Mammary epithelial cell (primary cell): ENCODE data around the gene PDCD11.

ENCODE experiments used
- EZH2 ChIP-seq: IDR thresholded peaks from 2 replicates; pipeline ENCODE4 v1.6.1; 2012; ENCODE audit warnings: low read length, inconsistent platforms, borderline replicate concordance
- TF ChIP-seq, protein P1 (sequence below), 2 donors: IDR thresholded peaks in 1 of 2; conservative IDR thresholded peaks in 1 of 2; 2 replicates each; pipeline ENCODE4 v1.5.1; 2011 to 2012; ENCODE audit warnings: inconsistent platforms in 2 of 2, low read length in 2 of 2, mild to moderate bottlenecking in 2 of 2, control low read depth in 1 of 2, low read depth in 1 of 2; ENCODE audit not compliant: insufficient read depth in 1 of 2; ENCODE audit errors: extremely low read depth in 1 of 2

- TF ChIP-seq, protein P1, sequence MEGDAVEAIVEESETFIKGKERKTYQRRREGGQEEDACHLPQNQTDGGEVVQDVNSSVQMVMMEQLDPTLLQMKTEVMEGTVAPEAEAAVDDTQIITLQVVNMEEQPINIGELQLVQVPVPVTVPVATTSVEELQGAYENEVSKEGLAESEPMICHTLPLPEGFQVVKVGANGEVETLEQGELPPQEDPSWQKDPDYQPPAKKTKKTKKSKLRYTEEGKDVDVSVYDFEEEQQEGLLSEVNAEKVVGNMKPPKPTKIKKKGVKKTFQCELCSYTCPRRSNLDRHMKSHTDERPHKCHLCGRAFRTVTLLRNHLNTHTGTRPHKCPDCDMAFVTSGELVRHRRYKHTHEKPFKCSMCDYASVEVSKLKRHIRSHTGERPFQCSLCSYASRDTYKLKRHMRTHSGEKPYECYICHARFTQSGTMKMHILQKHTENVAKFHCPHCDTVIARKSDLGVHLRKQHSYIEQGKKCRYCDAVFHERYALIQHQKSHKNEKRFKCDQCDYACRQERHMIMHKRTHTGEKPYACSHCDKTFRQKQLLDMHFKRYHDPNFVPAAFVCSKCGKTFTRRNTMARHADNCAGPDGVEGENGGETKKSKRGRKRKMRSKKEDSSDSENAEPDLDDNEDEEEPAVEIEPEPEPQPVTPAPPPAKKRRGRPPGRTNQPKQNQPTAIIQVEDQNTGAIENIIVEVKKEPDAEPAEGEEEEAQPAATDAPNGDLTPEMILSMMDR (conservative IDR thresholded peaks at IDR 0.05 in 1 of 2, IDR thresholded peaks at IDR 0.05 in 1 of 2; ENCODE audit: extremely low read depth in 1 of 2, insufficient read depth in 1 of 2, low read depth in 1 of 2, low read length in 2 of 2): no peak
- no peak for TF ChIP-seq EZH2
These were observed 35.5 kb downstream of the PDCD11 start for GRCh38 chr10:103431902-103432301.
